Cardiac muscle cell (in vitro differentiated cells and primary cell): ENCODE results near the gene TNRC6B. TPM values are rescaled to one million over a fixed set of nuclear protein-coding genes. Genes with fewer than 3 reads are reported as not detected.

Source experiments
- DNase-seq, 2 donors: peaks; one replicate each; pipeline versions ENCODE4 v3.0.0 to v3.0.0-alpha.2; 2010 to 2017; ENCODE audit warnings: low read depth in 1 of 2, low spot score in 1 of 2
- H3K27ac ChIP-seq: fragments of 200-600 bp; sonication (generic); 2 replicates; pipeline ENCODE4 v1.5.1; 2016
- H3K27me3 ChIP-seq: fragments of 200-600 bp; sonication (generic); 2 replicates; pipeline ENCODE4 v1.6.0; 2016; ENCODE audit warnings: control low read depth
- H3K36me3 ChIP-seq: fragments of 200-600 bp; sonication (generic); 2 replicates; pipeline ENCODE4 v1.5.1; 2016; ENCODE audit warnings: control low read depth
- H3K4me1 ChIP-seq: fragments of 200-600 bp; sonication (generic); 2 replicates; pipeline ENCODE4 v1.8.1; 2017; ENCODE audit warnings: low read depth, mild to moderate bottlenecking, mixed run types
- H3K4me3 ChIP-seq: fragments of 200-600 bp; sonication (generic); 2 replicates; pipeline ENCODE4 v1.5.1; 2016; ENCODE audit warnings: mild to moderate bottlenecking
- H3K9me3 ChIP-seq: fragments of 200-600 bp; sonication (generic); 2 replicates; pipeline ENCODE4 v1.5.1; 2017; ENCODE audit warnings: low read depth, mild to moderate bottlenecking, control low read depth
- polyA plus RNA-seq: library from polyadenylated mRNA; unstranded; fragments of >200 nt; fragmentation: Nextera tagmentation; extraction: Ambion mirVana; gene quantifications from 2 replicates; pipeline ENCODE4 v1.2.1, GENCODE V29; 2016
- total RNA-seq: library from RNA; depleted of rRNA; stranded (reverse); fragments of >200 nt; gene quantifications from 2 replicates; pipeline ENCODE4 v1.2.3, GENCODE V29; 2016
- TF ChIP-seq, protein P1 (sequence below): IDR thresholded peaks from 2 replicates; pipeline ENCODE4 v1.5.1; 2012; ENCODE audit warnings: low read depth, mild to moderate bottlenecking, low read length

The TNRC6B gene
- total and polyA plus RNA-seq, 2 experiments from 2014 or later = 50.2 to 61.1 TPM

DNA sequence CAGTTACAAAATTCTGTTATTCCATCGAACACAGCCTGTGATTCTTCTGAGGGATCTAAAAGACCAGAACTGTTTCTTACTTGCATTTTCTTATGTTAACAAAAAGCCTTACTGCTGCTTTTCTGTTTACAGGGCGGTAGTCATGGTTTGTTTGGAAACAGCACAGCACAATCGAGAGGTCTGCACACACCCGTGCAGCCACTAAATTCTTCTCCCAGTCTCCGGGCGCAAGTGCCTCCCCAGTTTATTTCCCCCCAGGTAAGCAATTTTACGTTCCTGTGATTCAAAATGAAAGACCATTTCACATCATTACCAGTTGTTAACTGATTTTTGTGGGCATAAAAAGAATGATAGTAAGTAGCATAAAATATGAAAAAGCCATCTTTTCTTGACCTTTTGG, 107.8 kb downstream of the TNRC6B start:
- no peaks in the 10 kb centered on the region for H3K27me3 ChIP-seq
- H3K4me3 ChIP-seq = no peak overlapping the region
- DNase-seq = no peak
- no peak overlapping the region for H3K27ac ChIP-seq
- TF ChIP-seq, protein P1, sequence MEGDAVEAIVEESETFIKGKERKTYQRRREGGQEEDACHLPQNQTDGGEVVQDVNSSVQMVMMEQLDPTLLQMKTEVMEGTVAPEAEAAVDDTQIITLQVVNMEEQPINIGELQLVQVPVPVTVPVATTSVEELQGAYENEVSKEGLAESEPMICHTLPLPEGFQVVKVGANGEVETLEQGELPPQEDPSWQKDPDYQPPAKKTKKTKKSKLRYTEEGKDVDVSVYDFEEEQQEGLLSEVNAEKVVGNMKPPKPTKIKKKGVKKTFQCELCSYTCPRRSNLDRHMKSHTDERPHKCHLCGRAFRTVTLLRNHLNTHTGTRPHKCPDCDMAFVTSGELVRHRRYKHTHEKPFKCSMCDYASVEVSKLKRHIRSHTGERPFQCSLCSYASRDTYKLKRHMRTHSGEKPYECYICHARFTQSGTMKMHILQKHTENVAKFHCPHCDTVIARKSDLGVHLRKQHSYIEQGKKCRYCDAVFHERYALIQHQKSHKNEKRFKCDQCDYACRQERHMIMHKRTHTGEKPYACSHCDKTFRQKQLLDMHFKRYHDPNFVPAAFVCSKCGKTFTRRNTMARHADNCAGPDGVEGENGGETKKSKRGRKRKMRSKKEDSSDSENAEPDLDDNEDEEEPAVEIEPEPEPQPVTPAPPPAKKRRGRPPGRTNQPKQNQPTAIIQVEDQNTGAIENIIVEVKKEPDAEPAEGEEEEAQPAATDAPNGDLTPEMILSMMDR = no peak
- H3K9me3 ChIP-seq = no peaks in the 10 kb centered on the region
- H3K36me3 ChIP-seq = peaks cover 69% of the 10 kb centered on the region
- no peaks in the 10 kb centered on the region for H3K4me1 ChIP-seq

GRCh38 chr22:40289991-40290459, 112.3 kb downstream of the TNRC6B start:
- H3K27me3 ChIP-seq = no peaks in the 10 kb centered on the region
- no peaks in the 10 kb centered on the region for H3K4me1 ChIP-seq
- no peak overlapping the region for H3K27ac ChIP-seq
- no peaks in the 10 kb centered on the region for H3K9me3 ChIP-seq
- no peak for DNase-seq
- peaks cover 65% of the 10 kb centered on the region for H3K36me3 ChIP-seq
- no peak overlapping the region for H3K4me3 ChIP-seq
- TF ChIP-seq, protein P1 = no peak

DNA sequence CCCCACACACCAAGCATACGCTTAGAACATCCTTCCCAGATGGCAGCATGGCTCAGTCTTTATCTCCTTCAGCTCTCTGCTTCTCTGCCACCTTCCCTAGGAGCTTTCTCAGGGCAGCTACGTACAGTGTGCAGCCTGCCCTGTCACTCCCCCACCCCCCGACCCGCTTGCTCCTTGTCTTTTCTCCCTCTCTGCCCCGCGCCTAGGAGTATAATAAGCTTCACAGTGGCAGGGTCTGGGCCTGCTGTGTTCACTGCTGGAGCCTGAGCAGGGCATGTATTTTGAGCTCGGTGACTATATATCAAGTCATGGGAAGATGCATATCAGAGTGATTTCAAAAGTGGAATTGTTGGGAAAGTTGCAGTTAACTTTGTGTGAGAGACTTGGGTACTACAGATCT, 112.8 kb downstream of the TNRC6B start:
- Histone ChIP-seq H3K36me3 (peaks cover 60% of the 10 kb centered on the region), H3K27me3 (no peaks in the 10 kb centered on the region), H3K4me3 (no peak overlapping the region), H3K4me1 (no peaks in the 10 kb centered on the region), H3K9me3 (no peaks in the 10 kb centered on the region), H3K27ac (no peak overlapping the region)
- no peak for DNase-seq
- TF ChIP-seq, protein P1 = no peak

GRCh38 chr22:40294696-40295095, 117.0 kb downstream of the TNRC6B start:
- Histone ChIP-seq H3K9me3 (no peaks in the 10 kb centered on the region), H3K4me1 (no peaks in the 10 kb centered on the region), H3K27ac (no peak overlapping the region), H3K27me3 (no peaks in the 10 kb centered on the region), H3K36me3 (peaks cover 37% of the 10 kb centered on the region), H3K4me3 (no peak overlapping the region)
- DNase-seq = no peak
- TF ChIP-seq, protein P1 = no peak

DNA sequence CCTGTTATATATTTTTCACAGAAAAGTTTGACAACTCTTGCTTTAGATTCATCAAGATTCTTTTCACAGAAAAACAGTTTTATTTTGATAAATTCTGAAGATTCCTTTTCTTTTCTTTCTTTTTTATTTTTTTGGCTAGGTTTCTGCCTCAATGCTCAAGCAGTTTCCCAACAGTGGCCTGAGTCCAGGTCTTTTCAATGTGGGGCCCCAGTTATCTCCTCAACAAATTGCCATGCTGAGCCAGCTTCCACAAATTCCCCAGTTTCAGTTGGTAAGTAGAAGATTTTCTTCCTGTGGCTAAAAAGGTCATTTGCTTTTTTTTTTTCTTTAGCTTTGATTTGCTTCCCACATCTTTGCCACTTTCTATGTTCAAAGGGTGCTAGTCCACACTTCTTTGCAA, 122.6 kb downstream of the TNRC6B start:
- no peak overlapping the region for H3K27ac ChIP-seq
- H3K9me3 ChIP-seq = no peaks in the 10 kb centered on the region
- no peaks in the 10 kb centered on the region for H3K27me3 ChIP-seq
- TF ChIP-seq, protein P1 = no peak
- H3K4me1 ChIP-seq = no peaks in the 10 kb centered on the region
- peaks cover 43% of the 10 kb centered on the region for H3K36me3 ChIP-seq
- DNase-seq = peak in 1 of 2 donors; percentile 37
- H3K4me3 ChIP-seq = no peak overlapping the region
